Measurements from ENCODE around the gene CFAP54.

GRCh38 chr12:96522690-96523089 is 33.3 kb downstream of the CFAP54 start:
- no peak for TF ChIP-seq CTCF (IDR thresholded peaks at IDR 0.05; ENCODE audit: low read length)
- TF ChIP-seq EZH2 (IDR thresholded peaks at IDR 0.05; ENCODE audit: borderline replicate concordance, low read length): no peak

All from OCI-LY1 (cell line).